Cardiac muscle cell (in vitro differentiated cells and primary cell): ENCODE measurements around the gene RNF40. TPM values are rescaled to one million over a fixed set of nuclear protein-coding genes. Genes with fewer than 3 reads are reported as not detected.

ENCODE experiments used
- DNase-seq, 2 donors: peaks; one replicate each; pipeline versions ENCODE4 v3.0.0 to v3.0.0-alpha.2; 2010 to 2017; ENCODE audit warnings: low read depth in 1 of 2, low spot score in 1 of 2
- H3K27ac ChIP-seq: fragments of 200-600 bp; sonication (generic); 2 replicates; pipeline ENCODE4 v1.5.1; 2016
- H3K27me3 ChIP-seq: fragments of 200-600 bp; sonication (generic); 2 replicates; pipeline ENCODE4 v1.6.0; 2016; ENCODE audit warnings: control low read depth
- H3K36me3 ChIP-seq: fragments of 200-600 bp; sonication (generic); 2 replicates; pipeline ENCODE4 v1.5.1; 2016; ENCODE audit warnings: control low read depth
- H3K4me1 ChIP-seq: fragments of 200-600 bp; sonication (generic); 2 replicates; pipeline ENCODE4 v1.8.1; 2017; ENCODE audit warnings: low read depth, mild to moderate bottlenecking, mixed run types
- H3K4me3 ChIP-seq: fragments of 200-600 bp; sonication (generic); 2 replicates; pipeline ENCODE4 v1.5.1; 2016; ENCODE audit warnings: mild to moderate bottlenecking
- H3K9me3 ChIP-seq: fragments of 200-600 bp; sonication (generic); 2 replicates; pipeline ENCODE4 v1.5.1; 2017; ENCODE audit warnings: low read depth, mild to moderate bottlenecking, control low read depth
- CTCF ChIP-seq: IDR thresholded peaks from 2 replicates; pipeline ENCODE4 v1.5.1; 2012; ENCODE audit warnings: low read depth, mild to moderate bottlenecking, low read length
- polyA plus RNA-seq: library from polyadenylated mRNA; unstranded; fragments of >200 nt; fragmentation: Nextera tagmentation; extraction: Ambion mirVana; gene quantifications from 2 replicates; pipeline ENCODE4 v1.2.1, GENCODE V29; 2016
- total RNA-seq: library from RNA; depleted of rRNA; stranded (reverse); fragments of >200 nt; gene quantifications from 2 replicates; pipeline ENCODE4 v1.2.3, GENCODE V29; 2016

The RNF40 gene
- total and polyA plus RNA-seq, 2 experiments from 2014 or later = 76.3 to 104 TPM

DNA sequence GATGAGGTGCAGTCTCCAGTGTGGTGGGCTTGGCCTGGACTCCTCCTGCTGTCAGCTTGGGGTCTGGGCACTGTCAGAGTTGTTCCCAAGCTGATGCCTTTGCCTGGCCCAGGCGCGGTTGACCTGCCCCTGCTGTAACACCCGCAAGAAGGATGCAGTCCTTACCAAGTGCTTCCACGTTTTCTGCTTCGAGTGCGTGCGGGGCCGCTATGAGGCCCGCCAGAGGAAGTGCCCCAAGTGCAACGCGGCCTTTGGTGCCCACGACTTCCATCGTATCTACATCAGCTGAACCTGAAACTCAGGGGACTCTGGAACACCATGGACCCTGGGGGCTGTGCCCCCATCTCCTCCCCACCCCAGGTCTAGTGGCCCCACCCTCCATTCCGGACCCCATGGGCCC, 11.7 kb downstream of the RNF40 start:
- no peaks in the 10 kb centered on the region for H3K27me3 ChIP-seq
- peaks cover 35% of the 10 kb centered on the region for H3K36me3 ChIP-seq
- H3K4me3 ChIP-seq = no peak overlapping the region
- H3K27ac ChIP-seq = no peak overlapping the region
- H3K4me1 ChIP-seq = peaks cover 24% of the 10 kb centered on the region
- TF ChIP-seq CTCF = no peak
- no peak for DNase-seq
- H3K9me3 ChIP-seq = no peaks in the 10 kb centered on the region

- peaks cover 27% of the 10 kb centered on the region for H3K36me3 ChIP-seq
- peaks cover 25% of the 10 kb centered on the region for H3K4me1 ChIP-seq
- no peak for DNase-seq
- peak overlapping the region; percentile 81 for H3K4me3 ChIP-seq
- H3K9me3 ChIP-seq = no peaks in the 10 kb centered on the region
- H3K27ac ChIP-seq = peak overlapping the region; percentile 91
- no peaks in the 10 kb centered on the region for H3K27me3 ChIP-seq
- no peak for TF ChIP-seq CTCF
These were observed 12.4 kb downstream of the RNF40 start for GRCh38 chr16:30774367-30775130.

- peak overlapping the region; percentile 91 for H3K27ac ChIP-seq
These were observed 12.9 kb downstream of the RNF40 start for GRCh38 chr16:30775131-30775391.

DNA sequence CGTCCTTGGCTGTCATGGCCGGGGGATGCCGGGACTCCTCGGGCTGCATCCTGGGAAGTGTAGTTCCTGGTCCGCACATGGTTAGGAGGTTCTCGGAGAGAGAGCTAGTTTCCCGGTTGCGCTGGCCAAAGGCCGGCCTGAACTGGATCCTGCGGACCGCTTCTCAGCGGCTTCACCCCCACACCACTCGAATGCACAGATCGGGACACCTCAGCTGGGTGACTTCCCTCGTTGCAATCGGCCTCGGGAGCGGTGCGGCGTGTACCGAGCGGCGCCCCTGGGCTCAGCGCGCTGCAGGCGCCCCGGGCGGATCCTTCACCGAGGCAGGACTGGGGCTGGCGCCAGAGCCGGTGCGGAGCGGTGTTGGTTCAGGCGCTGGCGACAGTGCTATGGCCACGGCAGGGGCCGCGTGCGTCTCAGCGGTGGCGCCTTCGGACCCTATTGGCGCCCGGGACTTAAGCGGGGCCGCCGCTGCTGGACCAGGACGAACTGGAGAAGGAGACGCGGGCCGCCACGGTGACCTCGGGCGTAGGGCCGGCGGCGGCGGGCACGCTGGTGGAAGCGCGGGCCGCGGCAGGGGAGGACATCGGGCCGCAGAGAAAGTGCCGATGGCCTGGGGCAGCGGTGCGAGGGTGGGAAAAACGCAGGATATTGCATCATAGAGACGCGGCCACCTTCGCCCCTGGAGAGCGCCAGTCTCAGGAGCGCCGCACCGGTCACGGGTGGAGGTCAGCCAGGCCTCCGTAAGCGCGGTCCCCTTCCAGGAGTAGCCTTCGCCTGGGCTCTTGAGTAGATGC, 13.5 kb downstream of the RNF40 start:
- H3K27ac ChIP-seq = peak overlapping the region; percentile 91
- H3K9me3 ChIP-seq = no peaks in the 10 kb centered on the region
- H3K4me3 ChIP-seq = peak overlapping the region; percentile 81
- no peaks in the 10 kb centered on the region for H3K27me3 ChIP-seq
- H3K4me1 ChIP-seq = peaks cover 25% of the 10 kb centered on the region
- peak; percentile 86 to 88 for DNase-seq
- TF ChIP-seq CTCF = no peak
- peaks cover 19% of the 10 kb centered on the region for H3K36me3 ChIP-seq

More at GRCh38 chr16:30775131-30775391, 12.9 kb downstream of the RNF40 start:
- Histone ChIP-seq H3K36me3 (peaks cover 24% of the 10 kb centered on the region), H3K4me1 (peaks cover 25% of the 10 kb centered on the region), H3K27me3 (no peaks in the 10 kb centered on the region), H3K4me3 (peak overlapping the region; percentile 81), H3K9me3 (no peaks in the 10 kb centered on the region)
- TF ChIP-seq CTCF = no peak
- DNase-seq = no peak

- Histone ChIP-seq H3K27ac (peak overlapping the region; percentile 82), H3K4me1 (peaks cover 25% of the 10 kb centered on the region), H3K27me3 (no peaks in the 10 kb centered on the region), H3K36me3 (peaks cover 18% of the 10 kb centered on the region), H3K4me3 (no peak overlapping the region), H3K9me3 (no peaks in the 10 kb centered on the region)
- no peak for TF ChIP-seq CTCF
- DNase-seq = no peak
These were observed 15.6 kb downstream of the RNF40 start for GRCh38 chr16:30777591-30778297.
